Mesendoderm (in vitro differentiated cells): ENCODE data around the gene MSX1.

Experiments
- DNase-seq: peaks from one replicate; pipeline ENCODE4 v3.0.0; 2013
- H2AK5ac ChIP-seq: 2 replicates; pipeline ENCODE4 v1.6.1; 2013; ENCODE audit warnings: low read length, inconsistent platforms
- H2BK120ac ChIP-seq: 2 replicates; pipeline ENCODE4 v1.6.1; 2013; ENCODE audit warnings: low read depth, mild to moderate bottlenecking, low read length, moderate library complexity, mixed read lengths
- H2BK15ac ChIP-seq: replicated peaks from 2 replicates; pipeline ENCODE4 v1.6.1; 2013; ENCODE audit warnings: low read depth, mild to moderate bottlenecking, moderate library complexity
- H2BK5ac ChIP-seq: 2 replicates; pipeline ENCODE4 v1.6.1; 2013; ENCODE audit warnings: low read length, inconsistent platforms
- H3K18ac ChIP-seq: 2 replicates; pipeline ENCODE4 v1.6.1; 2013; ENCODE audit warnings: mild to moderate bottlenecking, low read length, mixed read lengths
- H3K23ac ChIP-seq: one replicate; pipeline ENCODE4 v1.6.1; 2013; ENCODE audit warnings: low read length
- H3K27ac ChIP-seq: 2 replicates; pipeline ENCODE4 v1.5.1; 2013; ENCODE audit warnings: low read depth, mild to moderate bottlenecking, inconsistent platforms, low read length, moderate library complexity
- H3K27me3 ChIP-seq: 2 replicates; pipeline ENCODE4 v1.6.1; 2013; ENCODE audit warnings: low read length, control low read depth, mild to moderate bottlenecking, inconsistent platforms; ENCODE audit not compliant: insufficient read depth, poor library complexity
- H3K36me3 ChIP-seq: 2 replicates; pipeline ENCODE4 v1.6.1; 2013; ENCODE audit warnings: low read length, inconsistent platforms; ENCODE audit not compliant: control insufficient read depth, insufficient read depth
- H3K4ac ChIP-seq: one replicate; pipeline ENCODE4 v1.6.1; 2013; ENCODE audit warnings: low read depth, mild to moderate bottlenecking, low read length, moderate library complexity
- H3K4me1 ChIP-seq: 2 replicates; pipeline ENCODE4 v1.6.1; 2013; ENCODE audit warnings: low read depth, low read length, inconsistent platforms; ENCODE audit not compliant: control insufficient read depth
- H3K4me2 ChIP-seq: 2 replicates; pipeline ENCODE4 v1.6.1; 2013; ENCODE audit warnings: low read length
- H3K4me3 ChIP-seq: 2 replicates; pipeline ENCODE4 v1.5.1; 2013; ENCODE audit warnings: mild to moderate bottlenecking, low read length
- H3K56ac ChIP-seq: one replicate; pipeline ENCODE4 v1.6.1; 2013; ENCODE audit warnings: low read length
- H3K79me1 ChIP-seq: 2 replicates; pipeline ENCODE4 v1.6.1; 2013; ENCODE audit warnings: low read length, inconsistent platforms
- H3K79me2 ChIP-seq: 2 replicates; pipeline ENCODE4 v1.6.1; 2013; ENCODE audit warnings: mild to moderate bottlenecking, low read length; ENCODE audit not compliant: control insufficient read depth, insufficient read depth
- H3K9ac ChIP-seq: 2 replicates; pipeline ENCODE4 v1.6.1; 2013; ENCODE audit warnings: low read length, inconsistent platforms
- H4K5ac ChIP-seq: one replicate; pipeline ENCODE4 v1.6.1; 2013; ENCODE audit warnings: low read length
- H4K8ac ChIP-seq: one replicate; pipeline ENCODE4 v1.6.1; 2013; ENCODE audit warnings: low read depth, mild to moderate bottlenecking, control low read depth, low read length, moderate library complexity
- WGBS: extraction: QIAGEN DNeasy Blood & Tissue Kit; methylation state at CpG from one replicate; pipeline ENCODE4 v1.1.7; 2013; ENCODE audit warnings: low lambda C conversion rate, missing lambda C conversion rate; ENCODE audit not compliant: insufficient coverage; ENCODE audit errors: extremely low coverage; 5-methylcytosine and 5-hydroxymethylcytosine counted together

MSX1 gene

DNA sequence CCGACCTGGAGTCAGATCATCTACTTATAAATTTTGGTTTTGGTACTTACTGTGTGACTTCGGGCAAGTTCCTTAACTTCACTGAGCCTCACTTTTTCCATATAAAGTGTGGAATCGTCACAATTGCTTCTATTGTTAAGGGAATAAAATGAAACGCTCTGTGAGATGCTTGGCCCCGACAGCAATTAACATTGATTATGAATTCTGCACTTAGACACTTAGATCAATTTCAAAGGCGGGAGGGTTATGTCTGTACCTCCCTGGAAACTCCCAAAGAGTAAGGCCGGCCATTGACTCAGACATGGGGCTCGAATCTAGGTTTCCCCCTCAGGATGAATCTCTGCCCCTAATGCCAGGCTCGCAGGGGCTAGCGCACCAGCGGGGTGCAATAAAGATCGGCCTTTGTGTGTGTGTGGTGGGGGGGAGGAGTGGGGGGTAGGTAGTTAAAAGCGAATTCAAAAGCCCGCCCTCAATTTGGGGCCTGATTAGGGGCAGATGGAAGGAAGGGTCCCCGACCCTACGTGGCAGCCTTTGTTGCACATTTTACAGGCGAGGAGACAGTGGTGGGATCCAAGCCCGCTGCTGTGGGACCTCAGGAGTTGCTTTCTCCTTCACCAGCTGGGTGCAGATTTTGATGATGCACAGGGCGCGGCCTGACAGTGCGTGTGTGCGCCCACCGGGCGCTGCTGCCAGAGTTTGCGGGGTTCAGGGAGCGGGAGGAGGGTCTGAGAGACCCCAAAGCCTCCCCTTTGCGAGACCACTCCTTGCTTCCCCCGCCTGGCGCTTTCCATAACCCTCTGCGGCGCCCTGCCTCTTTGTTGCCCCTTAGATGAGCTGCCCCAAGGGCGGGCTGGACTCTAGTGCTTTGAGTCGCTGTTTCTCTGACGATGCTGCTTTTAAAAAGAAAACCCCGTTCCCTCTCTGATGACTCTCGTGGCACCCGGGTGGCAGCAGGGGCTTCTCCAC is 9.6 kb downstream of the MSX1 start:
- H4K8ac ChIP-seq, result no peak overlapping the region
- H3K36me3 ChIP-seq, result no peaks in the 10 kb centered on the region
- H3K4me3 ChIP-seq, result no peak overlapping the region
- no peak overlapping the region for H2BK15ac ChIP-seq
- no peak overlapping the region for H2BK5ac ChIP-seq
- no peak overlapping the region for H3K4ac ChIP-seq
- H2AK5ac ChIP-seq, result no peak overlapping the region
- H3K79me1 ChIP-seq, result no peaks in the 10 kb centered on the region
- H3K23ac ChIP-seq, result no peak overlapping the region
- no peak overlapping the region for H3K18ac ChIP-seq
- H2BK120ac ChIP-seq, result no peak overlapping the region
- H3K9ac ChIP-seq, result no peak overlapping the region
- H3K4me1 ChIP-seq, result peaks cover 2% of the 10 kb centered on the region
- no CpG with 5 or more reads among the region's 37 CpGs for WGBS
- peaks cover 75% of the 10 kb centered on the region for H3K27me3 ChIP-seq
- H3K27ac ChIP-seq, result no peak overlapping the region
- no peaks in the 10 kb centered on the region for H3K79me2 ChIP-seq
- DNase-seq, result no peak
- no peak overlapping the region for H3K56ac ChIP-seq
- no peak overlapping the region for H3K4me2 ChIP-seq
- no peak overlapping the region for H4K5ac ChIP-seq

DNA sequence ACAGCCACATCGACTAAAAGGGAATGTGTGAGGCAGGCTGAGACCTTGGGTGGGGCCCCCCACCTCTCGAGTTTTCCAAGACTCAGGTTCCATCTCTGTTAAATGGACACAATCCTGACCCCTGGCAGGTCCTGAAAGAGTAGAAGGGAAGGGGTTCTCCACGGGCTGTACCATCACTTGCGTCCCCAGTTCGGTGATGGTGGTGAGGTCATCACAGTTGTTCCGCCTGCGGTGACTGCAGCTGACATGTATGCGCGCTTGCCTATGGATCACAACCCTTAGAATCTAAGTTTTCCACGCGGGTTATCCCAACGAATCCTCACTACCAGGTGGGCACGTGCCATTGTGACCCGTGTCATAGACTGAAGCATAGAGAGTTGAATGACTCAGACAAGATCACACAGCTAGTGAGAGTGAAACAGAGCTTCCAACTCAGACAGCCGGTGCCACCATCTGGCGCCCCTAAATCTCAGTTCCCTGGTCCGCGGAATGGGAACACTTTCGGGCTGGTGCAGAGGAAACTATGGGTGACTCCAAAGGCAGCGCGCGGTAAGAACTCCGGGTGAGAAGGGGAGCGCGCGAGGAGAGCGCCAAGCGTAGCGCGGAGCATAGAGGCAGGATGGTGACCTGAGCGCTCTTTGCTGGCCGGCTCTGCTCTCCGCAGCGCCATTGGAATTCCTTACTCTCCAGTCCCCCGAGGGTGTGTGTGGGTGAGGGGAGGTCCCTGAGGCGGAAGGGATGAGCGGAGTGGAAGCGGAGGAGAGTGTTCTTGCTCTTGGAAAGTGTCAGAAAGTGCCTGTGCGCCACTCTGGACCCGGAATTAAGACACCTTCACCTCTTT is 10.5 kb downstream of the MSX1 start:
- peaks cover 2% of the 10 kb centered on the region for H3K4me1 ChIP-seq
- no peak overlapping the region for H2AK5ac ChIP-seq
- no peak overlapping the region for H3K56ac ChIP-seq
- no peak overlapping the region for H2BK15ac ChIP-seq
- peak overlapping the region; percentile 31 for H3K4me2 ChIP-seq
- no peaks in the 10 kb centered on the region for H3K36me3 ChIP-seq
- no peaks in the 10 kb centered on the region for H3K79me1 ChIP-seq
- H4K8ac ChIP-seq, result no peak overlapping the region
- H3K9ac ChIP-seq, result no peak overlapping the region
- no peak overlapping the region for H4K5ac ChIP-seq
- H3K27ac ChIP-seq, result no peak overlapping the region
- peak; percentile 81 for DNase-seq
- no peak overlapping the region for H2BK120ac ChIP-seq
- peaks cover 70% of the 10 kb centered on the region for H3K27me3 ChIP-seq
- no peak overlapping the region for H3K4me3 ChIP-seq
- no peak overlapping the region for H3K4ac ChIP-seq
- H2BK5ac ChIP-seq, result no peak overlapping the region
- no peak overlapping the region for H3K18ac ChIP-seq
- H3K23ac ChIP-seq, result no peak overlapping the region
- no CpG with 5 or more reads among the region's 40 CpGs for WGBS
- H3K79me2 ChIP-seq, result no peaks in the 10 kb centered on the region

DNA sequence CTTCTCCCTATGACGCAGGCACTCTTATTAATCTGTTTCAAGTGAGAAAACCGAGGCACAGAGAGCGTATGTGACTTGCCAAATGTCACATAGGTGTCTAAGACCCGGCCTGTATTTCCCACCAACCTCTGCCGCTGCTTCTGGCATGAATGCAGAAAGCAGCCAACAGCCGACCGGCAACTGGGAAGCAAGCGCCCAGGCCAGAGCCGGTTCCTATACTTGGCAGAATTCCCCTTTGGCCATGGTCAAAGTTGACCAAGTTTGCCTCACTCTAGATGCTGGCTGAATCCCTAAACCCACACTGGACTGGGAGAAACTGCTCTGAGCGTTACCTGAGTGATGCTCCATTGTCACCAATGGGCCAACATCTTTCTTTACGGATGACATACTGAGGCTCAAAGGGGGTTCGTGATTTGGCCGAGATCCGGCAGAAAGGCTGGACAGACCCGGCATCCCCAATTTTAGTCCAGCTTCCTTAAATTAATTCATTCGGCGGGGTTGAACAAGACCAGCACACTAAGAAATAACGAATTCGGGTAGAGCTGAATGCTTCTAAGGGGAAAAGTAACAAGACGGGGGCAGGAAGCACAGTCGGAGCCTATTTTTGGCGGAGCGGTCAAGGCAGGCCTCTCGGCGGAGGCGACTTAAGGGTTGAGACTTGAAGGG is 11.2 kb downstream of the MSX1 start:
- H3K27me3 ChIP-seq, result peaks cover 67% of the 10 kb centered on the region
- no peak overlapping the region for H3K4me3 ChIP-seq
- H2BK15ac ChIP-seq, result no peak overlapping the region
- no peaks in the 10 kb centered on the region for H3K79me2 ChIP-seq
- no peak overlapping the region for H3K27ac ChIP-seq
- no peak overlapping the region for H3K4ac ChIP-seq
- H2AK5ac ChIP-seq, result no peak overlapping the region
- WGBS, result no CpG with 5 or more reads among the region's 26 CpGs
- no peak overlapping the region for H2BK5ac ChIP-seq
- DNase-seq, result no peak
- H4K8ac ChIP-seq, result no peak overlapping the region
- peak overlapping the region; percentile 31 for H3K4me2 ChIP-seq
- H3K4me1 ChIP-seq, result peaks cover 2% of the 10 kb centered on the region
- H2BK120ac ChIP-seq, result no peak overlapping the region
- no peak overlapping the region for H3K56ac ChIP-seq
- H3K9ac ChIP-seq, result no peak overlapping the region
- H3K36me3 ChIP-seq, result no peaks in the 10 kb centered on the region
- H3K23ac ChIP-seq, result no peak overlapping the region
- H4K5ac ChIP-seq, result no peak overlapping the region
- H3K18ac ChIP-seq, result no peak overlapping the region
- H3K79me1 ChIP-seq, result no peaks in the 10 kb centered on the region

DNA sequence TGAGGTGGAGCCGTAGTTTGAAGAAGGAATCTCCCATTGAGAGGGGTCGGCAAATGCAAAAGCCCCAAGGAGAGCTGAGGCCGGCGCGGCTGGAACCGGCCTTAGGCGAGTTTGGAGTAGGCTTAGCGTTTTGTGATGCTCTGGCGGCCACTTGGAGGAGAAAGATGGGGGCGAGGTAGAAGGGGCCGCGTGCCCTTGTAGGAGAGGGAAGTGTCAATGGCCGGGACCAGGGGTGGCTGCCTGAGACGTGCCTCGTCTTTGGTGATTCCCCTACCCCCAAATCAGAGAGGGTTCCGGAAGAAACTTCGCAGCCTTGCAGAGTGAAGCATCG is 11.7 kb downstream of the MSX1 start:
- no peaks in the 10 kb centered on the region for H3K79me2 ChIP-seq
- no peak overlapping the region for H3K56ac ChIP-seq
- peak; percentile 43 for DNase-seq
- H2BK15ac ChIP-seq, result no peak overlapping the region
- H3K18ac ChIP-seq, result no peak overlapping the region
- H4K8ac ChIP-seq, result no peak overlapping the region
- H3K36me3 ChIP-seq, result no peaks in the 10 kb centered on the region
- no peak overlapping the region for H4K5ac ChIP-seq
- peaks cover 2% of the 10 kb centered on the region for H3K4me1 ChIP-seq
- no peak overlapping the region for H3K9ac ChIP-seq
- no peak overlapping the region for H2BK5ac ChIP-seq
- no peak overlapping the region for H3K4me2 ChIP-seq
- H2AK5ac ChIP-seq, result no peak overlapping the region
- H3K27me3 ChIP-seq, result peaks cover 67% of the 10 kb centered on the region
- no peak overlapping the region for H3K23ac ChIP-seq
- no peak overlapping the region for H3K4me3 ChIP-seq
- no peak overlapping the region for H2BK120ac ChIP-seq
- H3K4ac ChIP-seq, result no peak overlapping the region
- no peak overlapping the region for H3K27ac ChIP-seq
- no peaks in the 10 kb centered on the region for H3K79me1 ChIP-seq
- WGBS, result no CpG with 5 or more reads among the region's 18 CpGs

DNA sequence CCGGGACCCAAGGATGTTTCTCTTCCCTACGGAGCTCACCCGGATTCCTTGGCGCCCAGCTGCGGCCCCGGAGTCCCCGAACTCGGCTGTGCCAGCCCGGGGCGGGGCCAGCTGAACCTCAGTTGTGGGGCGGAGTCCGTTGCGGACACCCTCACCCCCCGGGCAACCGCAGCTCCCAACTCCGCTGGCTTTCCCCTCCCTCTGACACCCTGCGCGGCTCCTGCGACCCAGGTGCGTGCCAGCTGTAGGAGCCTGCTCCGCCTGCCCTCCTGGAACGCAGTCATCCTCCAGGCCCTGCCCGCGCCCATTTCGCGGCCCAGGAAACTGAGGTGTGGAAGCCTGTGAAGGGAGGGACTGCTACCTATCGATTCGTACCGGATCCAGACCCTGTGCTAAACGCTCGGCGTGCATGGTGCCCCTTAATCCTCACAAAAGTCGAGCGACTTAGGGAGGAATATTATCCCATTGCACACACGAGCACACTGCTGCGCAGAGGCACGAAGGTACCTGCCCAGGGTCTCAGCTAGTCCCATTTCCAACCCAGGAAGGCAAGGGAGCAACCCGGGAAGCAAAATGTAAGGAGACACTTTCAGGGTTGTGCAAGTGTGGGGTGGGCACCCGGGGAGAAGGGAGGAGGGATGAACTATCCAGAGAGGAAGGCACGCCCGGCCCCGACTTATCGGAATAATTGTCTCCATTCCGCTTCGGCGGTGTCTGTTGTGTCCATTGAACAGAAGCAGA is 12.3 kb downstream of the MSX1 start:
- no peak overlapping the region for H3K4me2 ChIP-seq
- H3K4ac ChIP-seq, result no peak overlapping the region
- H3K79me1 ChIP-seq, result no peaks in the 10 kb centered on the region
- no peak overlapping the region for H3K4me3 ChIP-seq
- no peak overlapping the region for H3K18ac ChIP-seq
- H3K27me3 ChIP-seq, result peaks cover 67% of the 10 kb centered on the region
- no peak overlapping the region for H3K56ac ChIP-seq
- H4K8ac ChIP-seq, result no peak overlapping the region
- peaks cover 2% of the 10 kb centered on the region for H3K4me1 ChIP-seq
- H3K79me2 ChIP-seq, result no peaks in the 10 kb centered on the region
- no peak overlapping the region for H4K5ac ChIP-seq
- H2BK5ac ChIP-seq, result no peak overlapping the region
- no peak overlapping the region for H2BK120ac ChIP-seq
- DNase-seq, result no peak
- H2BK15ac ChIP-seq, result no peak overlapping the region
- H3K23ac ChIP-seq, result no peak overlapping the region
- H3K9ac ChIP-seq, result no peak overlapping the region
- no peak overlapping the region for H3K27ac ChIP-seq
- no peaks in the 10 kb centered on the region for H3K36me3 ChIP-seq
- no peak overlapping the region for H2AK5ac ChIP-seq
- WGBS, result no CpG with 5 or more reads among the region's 46 CpGs
